ENCODE results near the gene TRMT44. TPM values are rescaled to one million over a fixed set of nuclear protein-coding genes. Genes with fewer than 3 reads are reported as not detected.
"Not testable (repeated sequence)": the region's sequence is repeated elsewhere in the genome, so short reads cannot be mapped to it uniquely, and the experiment has no call there.

Gene TRMT44
- total RNA-seq, 1 donor from 2014 or later: 12.4 TPM

- peaks cover 23% of the 10 kb centered on the region for H3K4me1 Mint-ChIP-seq (ENCODE audit: low read depth)
- not testable (repeated sequence) for H3K27me3 Mint-ChIP-seq (ENCODE audit: low read depth); DNase-seq (ENCODE audit: low spot score); H3K4me3 Mint-ChIP-seq (ENCODE audit: unreplicated experiment); H3K27ac Mint-ChIP-seq (ENCODE audit: unreplicated experiment); H3K9me3 Mint-ChIP-seq (ENCODE audit: low read depth)
- H3K36me3 Mint-ChIP-seq (ENCODE audit: low read depth): peaks cover 33% of the 10 kb centered on the region
- TF ChIP-seq, protein P1, sequence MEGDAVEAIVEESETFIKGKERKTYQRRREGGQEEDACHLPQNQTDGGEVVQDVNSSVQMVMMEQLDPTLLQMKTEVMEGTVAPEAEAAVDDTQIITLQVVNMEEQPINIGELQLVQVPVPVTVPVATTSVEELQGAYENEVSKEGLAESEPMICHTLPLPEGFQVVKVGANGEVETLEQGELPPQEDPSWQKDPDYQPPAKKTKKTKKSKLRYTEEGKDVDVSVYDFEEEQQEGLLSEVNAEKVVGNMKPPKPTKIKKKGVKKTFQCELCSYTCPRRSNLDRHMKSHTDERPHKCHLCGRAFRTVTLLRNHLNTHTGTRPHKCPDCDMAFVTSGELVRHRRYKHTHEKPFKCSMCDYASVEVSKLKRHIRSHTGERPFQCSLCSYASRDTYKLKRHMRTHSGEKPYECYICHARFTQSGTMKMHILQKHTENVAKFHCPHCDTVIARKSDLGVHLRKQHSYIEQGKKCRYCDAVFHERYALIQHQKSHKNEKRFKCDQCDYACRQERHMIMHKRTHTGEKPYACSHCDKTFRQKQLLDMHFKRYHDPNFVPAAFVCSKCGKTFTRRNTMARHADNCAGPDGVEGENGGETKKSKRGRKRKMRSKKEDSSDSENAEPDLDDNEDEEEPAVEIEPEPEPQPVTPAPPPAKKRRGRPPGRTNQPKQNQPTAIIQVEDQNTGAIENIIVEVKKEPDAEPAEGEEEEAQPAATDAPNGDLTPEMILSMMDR (IDR thresholded peaks at IDR 0.05): peak; percentile 77
These were observed 33.7 kb upstream of the TRMT44 start for GRCh38 chr4:8406887-8407286.

DNA sequence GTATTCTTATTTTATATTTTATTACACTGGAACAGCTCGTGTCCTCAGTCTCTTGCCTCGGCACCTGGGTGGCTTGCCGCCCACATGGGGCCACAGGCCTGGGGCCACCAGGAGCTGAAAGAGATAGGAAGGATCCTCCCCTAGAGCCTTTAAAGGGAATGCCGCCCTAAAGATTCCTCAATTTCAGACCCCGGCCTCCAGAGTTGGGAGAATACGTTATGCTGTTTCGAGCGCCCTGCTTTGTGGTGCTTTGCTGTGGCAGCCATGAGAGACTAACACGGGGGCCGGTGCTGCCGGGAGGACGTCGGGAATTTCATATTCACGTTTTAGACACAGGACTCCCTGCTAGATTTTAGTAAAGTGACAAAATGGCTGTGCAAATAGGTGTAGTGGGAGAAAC is 33.3 kb upstream of the TRMT44 start:
- H3K27ac Mint-ChIP-seq (ENCODE audit: unreplicated experiment): no peak overlapping the region
- H3K36me3 Mint-ChIP-seq (ENCODE audit: low read depth): peaks cover 34% of the 10 kb centered on the region
- no peaks in the 10 kb centered on the region for H3K9me3 Mint-ChIP-seq (ENCODE audit: low read depth)
- TF ChIP-seq, protein P1 (IDR thresholded peaks at IDR 0.05): peak; percentile 23
- H3K27me3 Mint-ChIP-seq (ENCODE audit: low read depth): no peaks in the 10 kb centered on the region
- peaks cover 20% of the 10 kb centered on the region for H3K4me1 Mint-ChIP-seq (ENCODE audit: low read depth)
- no peak overlapping the region for H3K4me3 Mint-ChIP-seq (ENCODE audit: unreplicated experiment)
- no peak for DNase-seq (ENCODE audit: low spot score)

- no peaks in the 10 kb centered on the region for H3K27me3 Mint-ChIP-seq (ENCODE audit: low read depth)
- no peak for DNase-seq (ENCODE audit: low spot score)
- TF ChIP-seq, protein P1 (IDR thresholded peaks at IDR 0.05): no peak
- H3K27ac Mint-ChIP-seq (ENCODE audit: unreplicated experiment): no peak overlapping the region
- no peaks in the 10 kb centered on the region for H3K9me3 Mint-ChIP-seq (ENCODE audit: low read depth)
- H3K36me3 Mint-ChIP-seq (ENCODE audit: low read depth): peaks cover 35% of the 10 kb centered on the region
- no peak overlapping the region for H3K4me3 Mint-ChIP-seq (ENCODE audit: unreplicated experiment)
- H3K4me1 Mint-ChIP-seq (ENCODE audit: low read depth): peaks cover 18% of the 10 kb centered on the region
These were observed 32.8 kb upstream of the TRMT44 start for GRCh38 chr4:8407756-8408155.

- Mint-ChIP-seq H3K4me3 (ENCODE audit: unreplicated experiment) (no peak overlapping the region), H3K4me1 (ENCODE audit: low read depth) (peaks cover 15% of the 10 kb centered on the region), H3K27ac (ENCODE audit: unreplicated experiment) (no peak overlapping the region), H3K27me3 (ENCODE audit: low read depth) (no peaks in the 10 kb centered on the region), H3K36me3 (ENCODE audit: low read depth) (peaks cover 37% of the 10 kb centered on the region), H3K9me3 (ENCODE audit: low read depth) (no peaks in the 10 kb centered on the region)
- DNase-seq (ENCODE audit: low spot score): no peak
- TF ChIP-seq, protein P1 (IDR thresholded peaks at IDR 0.05): no peak
These were observed 31.1 kb upstream of the TRMT44 start for GRCh38 chr4:8409264-8410065.

GRCh38 chr4:8410066-8410625 is 30.4 kb upstream of the TRMT44 start:
- Mint-ChIP-seq H3K27me3 (ENCODE audit: low read depth) (no peaks in the 10 kb centered on the region), H3K4me1 (ENCODE audit: low read depth) (peaks cover 15% of the 10 kb centered on the region), H3K36me3 (ENCODE audit: low read depth) (peaks cover 38% of the 10 kb centered on the region), H3K27ac (ENCODE audit: unreplicated experiment) (no peak overlapping the region), H3K4me3 (ENCODE audit: unreplicated experiment) (no peak overlapping the region), H3K9me3 (ENCODE audit: low read depth) (no peaks in the 10 kb centered on the region)
- TF ChIP-seq, protein P1 (IDR thresholded peaks at IDR 0.05): no peak
- no peak for DNase-seq (ENCODE audit: low spot score)

Measured in chondrocyte (in vitro differentiated cells).